ENCODE results near the gene SUV39H1.

DNA sequence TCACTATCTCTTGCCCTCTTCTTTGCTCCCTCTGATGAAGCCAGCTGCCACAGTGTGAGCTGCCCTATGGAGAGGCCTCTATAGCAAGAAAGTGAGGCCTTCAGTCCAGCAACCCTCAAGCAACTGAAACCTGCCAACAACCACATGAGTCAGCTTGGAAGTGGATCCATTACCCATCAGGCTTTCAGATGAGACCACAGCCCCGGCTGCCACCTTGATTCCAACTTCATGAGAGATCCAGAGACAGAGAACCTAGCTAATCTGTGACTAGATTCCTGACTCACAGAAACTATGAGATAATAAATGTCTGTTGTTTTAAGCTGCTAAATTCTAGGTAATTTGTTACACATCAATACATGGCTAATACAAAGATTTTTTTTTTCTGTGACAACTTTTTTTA is 33.3 kb upstream of the SUV39H1 start:
- no peak for TF ChIP-seq EZH2 (IDR thresholded peaks at IDR 0.05; ENCODE audit: borderline replicate concordance, low read length)
- TF ChIP-seq, protein P1, sequence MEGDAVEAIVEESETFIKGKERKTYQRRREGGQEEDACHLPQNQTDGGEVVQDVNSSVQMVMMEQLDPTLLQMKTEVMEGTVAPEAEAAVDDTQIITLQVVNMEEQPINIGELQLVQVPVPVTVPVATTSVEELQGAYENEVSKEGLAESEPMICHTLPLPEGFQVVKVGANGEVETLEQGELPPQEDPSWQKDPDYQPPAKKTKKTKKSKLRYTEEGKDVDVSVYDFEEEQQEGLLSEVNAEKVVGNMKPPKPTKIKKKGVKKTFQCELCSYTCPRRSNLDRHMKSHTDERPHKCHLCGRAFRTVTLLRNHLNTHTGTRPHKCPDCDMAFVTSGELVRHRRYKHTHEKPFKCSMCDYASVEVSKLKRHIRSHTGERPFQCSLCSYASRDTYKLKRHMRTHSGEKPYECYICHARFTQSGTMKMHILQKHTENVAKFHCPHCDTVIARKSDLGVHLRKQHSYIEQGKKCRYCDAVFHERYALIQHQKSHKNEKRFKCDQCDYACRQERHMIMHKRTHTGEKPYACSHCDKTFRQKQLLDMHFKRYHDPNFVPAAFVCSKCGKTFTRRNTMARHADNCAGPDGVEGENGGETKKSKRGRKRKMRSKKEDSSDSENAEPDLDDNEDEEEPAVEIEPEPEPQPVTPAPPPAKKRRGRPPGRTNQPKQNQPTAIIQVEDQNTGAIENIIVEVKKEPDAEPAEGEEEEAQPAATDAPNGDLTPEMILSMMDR (conservative IDR thresholded peaks at IDR 0.05 in 1 of 2, IDR thresholded peaks at IDR 0.05 in 1 of 2; ENCODE audit: extremely low read depth in 1 of 2, insufficient read depth in 1 of 2, low read depth in 1 of 2, low read length in 2 of 2), result no peak
